Tracheal epithelial cell (primary cell): ENCODE measurements around the gene MYMK. TPM values are rescaled to one million over a fixed set of nuclear protein-coding genes. Genes with fewer than 3 reads are reported as not detected.

Experiments used
- total RNA-seq: library from RNA; depleted of rRNA; stranded (reverse); fragments of >200 nt; gene quantifications from 2 replicates; pipeline ENCODE4 v1.2.1, GENCODE V29; 2014

MYMK gene
- total RNA-seq, result not detected in 2 replicates

GRCh38 chr9:133524679-133525228, at the start of gene MYMK:
Gene MYMK, minus strand, starts transcription at chr9:133524959. Its CDS starts 115 bp downstream, at chr9:133524844.

GRCh38 chr9:133534346-133535291, 9.9 kb upstream of the MYMK start, which contains the start of gene ADAMTSL2:
Gene ADAMTSL2, plus strand, starts transcription at chr9:133534704. Its CDS starts 2,009 bp downstream, at chr9:133536713.

GRCh38 chr9:133478851-133479711, 45.7 kb downstream of the MYMK start, which contains the start of gene SLC2A6:
Gene SLC2A6, minus strand, starts transcription at chr9:133479099. Its CDS starts 40 bp downstream, at chr9:133479059.

Other genes starting within 250 kb of the MYMK start
- under 0.01 and 0.43 TPM in 2 replicates for gene ABO, start 249.8 kb downstream of the MYMK start, total RNA-seq
- gene SURF6, start 188.8 kb downstream of the MYMK start, total RNA-seq, result 11.9 and 16.1 TPM in 2 replicates
- 17.6 and 20.2 TPM in 2 replicates for gene MED22, start 176.8 kb downstream of the MYMK start, total RNA-seq
- gene RPL7A, start 176.7 kb downstream of the MYMK start, total RNA-seq, result 3,279 and 4,044 TPM in 2 replicates
- gene SURF1, start 168.5 kb downstream of the MYMK start, total RNA-seq, result 16.6 and 30.9 TPM in 2 replicates
- gene SURF2, start 168.4 kb downstream of the MYMK start, total RNA-seq, result 41.0 and 72.9 TPM in 2 replicates
- 220 and 344 TPM in 2 replicates for gene SURF4, start 148.9 kb downstream of the MYMK start, total RNA-seq
- gene STKLD1, start 148.6 kb downstream of the MYMK start, total RNA-seq, result 0.48 TPM in 1 of 2 replicates, not detected in the other
- 10.8 and 15.6 TPM in 2 replicates for gene REXO4, start 106.9 kb downstream of the MYMK start, total RNA-seq
- gene ADAMTS13, start 102.6 kb downstream of the MYMK start, total RNA-seq, result 0.21 and 1.4 TPM in 2 replicates
- 5.5 and 6.7 TPM in 2 replicates for gene CACFD1, start 65.0 kb downstream of the MYMK start, total RNA-seq
- 1.9 and 37.6 TPM in 2 replicates for gene SLC2A6, start 45.9 kb downstream of the MYMK start, total RNA-seq
- under 0.01 TPM in 1 of 2 replicates, not detected in the other for gene ADAMTSL2, start 9.7 kb upstream of the MYMK start, total RNA-seq
- gene FAM163B, start 84.4 kb upstream of the MYMK start, total RNA-seq, result not detected in 2 replicates
- not detected in 2 replicates for gene DBH, start 111.4 kb upstream of the MYMK start, total RNA-seq
- gene SARDH, start 213.4 kb upstream of the MYMK start, total RNA-seq, result 0.85 and 0.96 TPM in 2 replicates